Keratinocyte (primary cell): ENCODE measurements around the gene WASF3.

ENCODE experiments used
- EZH2 ChIP-seq: IDR thresholded peaks from one replicate; pipeline ENCODE4 v1.6.1; 2012; ENCODE audit warnings: inconsistent platforms, mild to moderate bottlenecking, low read length, moderate library complexity
- TF ChIP-seq, protein P1 (sequence below), 3 experiments: IDR thresholded peaks in 1 of 3; conservative IDR thresholded peaks in 1 of 3; optimal IDR thresholded peaks in 1 of 3; 2 replicates in 2 of 3; 3 replicates in 1 of 3; pipeline versions ENCODE3 to v1.5.1; 2011; ENCODE audit warnings: low read length in 3 of 3, mild to moderate bottlenecking in 3 of 3, moderate library complexity in 2 of 3, control low read depth in 1 of 3, inconsistent platforms in 1 of 3; ENCODE audit not compliant: insufficient read depth in 2 of 3; ENCODE audit errors: extremely low read depth in 1 of 3

- TF ChIP-seq, protein P1, sequence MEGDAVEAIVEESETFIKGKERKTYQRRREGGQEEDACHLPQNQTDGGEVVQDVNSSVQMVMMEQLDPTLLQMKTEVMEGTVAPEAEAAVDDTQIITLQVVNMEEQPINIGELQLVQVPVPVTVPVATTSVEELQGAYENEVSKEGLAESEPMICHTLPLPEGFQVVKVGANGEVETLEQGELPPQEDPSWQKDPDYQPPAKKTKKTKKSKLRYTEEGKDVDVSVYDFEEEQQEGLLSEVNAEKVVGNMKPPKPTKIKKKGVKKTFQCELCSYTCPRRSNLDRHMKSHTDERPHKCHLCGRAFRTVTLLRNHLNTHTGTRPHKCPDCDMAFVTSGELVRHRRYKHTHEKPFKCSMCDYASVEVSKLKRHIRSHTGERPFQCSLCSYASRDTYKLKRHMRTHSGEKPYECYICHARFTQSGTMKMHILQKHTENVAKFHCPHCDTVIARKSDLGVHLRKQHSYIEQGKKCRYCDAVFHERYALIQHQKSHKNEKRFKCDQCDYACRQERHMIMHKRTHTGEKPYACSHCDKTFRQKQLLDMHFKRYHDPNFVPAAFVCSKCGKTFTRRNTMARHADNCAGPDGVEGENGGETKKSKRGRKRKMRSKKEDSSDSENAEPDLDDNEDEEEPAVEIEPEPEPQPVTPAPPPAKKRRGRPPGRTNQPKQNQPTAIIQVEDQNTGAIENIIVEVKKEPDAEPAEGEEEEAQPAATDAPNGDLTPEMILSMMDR (optimal IDR thresholded peaks at IDR 0.05 in 1 of 3, IDR thresholded peaks at IDR 0.05 in 1 of 3, conservative IDR thresholded peaks at IDR 0.05 in 1 of 3; ENCODE audit: extremely low read depth in 1 of 3, insufficient read depth in 2 of 3, low read length in 3 of 3): no peak
- TF ChIP-seq EZH2: no peak
Observed at GRCh38 chr13:26529441-26529840, 28.0 kb upstream of the WASF3 start.
